ENCODE results near the gene NDST1.

Gene NDST1

GRCh38 chr5:150600616-150601490 is 92.9 kb downstream of the NDST1 start:
- H3K4me1 Mint-ChIP-seq: no peaks in the 10 kb centered on the region
- H3K27ac Mint-ChIP-seq: peak overlapping the region in 1 of 2 donors; percentile 54
- peak; percentile 38 for ATAC-seq
- no peak overlapping the region for H3K4me3 Mint-ChIP-seq
- no peaks in the 10 kb centered on the region for H3K9me3 Mint-ChIP-seq
- no peak for DNase-seq
- H3K27me3 Mint-ChIP-seq: no peaks in the 10 kb centered on the region

GRCh38 chr5:150601491-150602345 is 93.8 kb downstream of the NDST1 start:
- ATAC-seq: no peak
- Mint-ChIP-seq H3K9me3 (no peaks in the 10 kb centered on the region), H3K4me3 (no peak overlapping the region), H3K27ac (no peak overlapping the region), H3K27me3 (no peaks in the 10 kb centered on the region), H3K4me1 (no peaks in the 10 kb centered on the region)
- DNase-seq: no peak

GRCh38 chr5:150603052-150603451 is 95.1 kb downstream of the NDST1 start:
- Mint-ChIP-seq H3K27me3 (no peaks in the 10 kb centered on the region), H3K4me1 (no peaks in the 10 kb centered on the region), H3K27ac (no peak overlapping the region), H3K9me3 (no peaks in the 10 kb centered on the region), H3K4me3 (no peak overlapping the region)
- ATAC-seq (no peak), DNase-seq (no peak)

DNA sequence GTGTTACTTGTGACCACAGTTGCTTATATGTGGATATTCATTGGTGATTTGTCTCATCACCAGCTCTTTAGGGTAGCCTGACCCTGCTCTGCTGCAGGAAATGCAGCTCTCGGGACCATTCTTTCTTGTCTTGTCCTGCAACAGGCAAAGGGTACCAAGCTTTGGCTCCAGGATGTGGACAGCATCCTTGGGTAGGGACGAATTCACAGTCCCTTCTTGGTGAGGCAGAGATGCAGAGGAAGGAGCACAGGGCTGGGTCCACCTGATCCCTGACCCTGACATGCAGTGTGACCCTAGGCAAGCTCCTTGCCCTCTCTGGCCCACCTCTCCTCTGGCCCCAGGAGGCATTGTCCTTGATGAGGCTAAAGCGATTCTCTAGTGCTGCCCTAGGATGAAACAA is 95.6 kb downstream of the NDST1 start:
- no peak for DNase-seq
- Mint-ChIP-seq H3K4me1 (no peaks in the 10 kb centered on the region), H3K27ac (no peak overlapping the region), H3K9me3 (no peaks in the 10 kb centered on the region), H3K4me3 (no peak overlapping the region), H3K27me3 (no peaks in the 10 kb centered on the region)
- ATAC-seq: no peak

DNA sequence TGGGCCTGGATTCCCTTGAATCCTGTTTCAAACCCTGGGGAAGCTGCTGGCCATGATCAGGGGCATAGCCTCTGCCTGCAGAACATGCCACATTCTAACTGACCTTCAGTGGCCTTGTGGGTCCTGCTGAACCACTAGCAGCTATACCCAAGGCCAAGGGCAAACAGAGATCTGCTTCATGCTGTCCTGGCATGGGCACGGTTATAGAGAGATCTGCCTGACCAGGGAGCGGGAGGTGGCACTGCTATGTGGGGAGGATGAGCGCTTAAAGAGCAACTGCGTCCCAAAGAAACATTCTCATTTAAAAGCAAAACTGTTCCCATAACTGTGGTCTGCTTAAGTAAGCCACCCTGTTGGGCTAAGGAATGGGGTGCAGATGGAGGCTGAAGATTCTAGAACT is 96.1 kb downstream of the NDST1 start:
- H3K4me1 Mint-ChIP-seq: no peaks in the 10 kb centered on the region
- DNase-seq (no peak), ATAC-seq (no peak)
- H3K4me3 Mint-ChIP-seq: no peak overlapping the region
- H3K27ac Mint-ChIP-seq: no peak overlapping the region
- H3K27me3 Mint-ChIP-seq: no peaks in the 10 kb centered on the region
- no peaks in the 10 kb centered on the region for H3K9me3 Mint-ChIP-seq

DNA sequence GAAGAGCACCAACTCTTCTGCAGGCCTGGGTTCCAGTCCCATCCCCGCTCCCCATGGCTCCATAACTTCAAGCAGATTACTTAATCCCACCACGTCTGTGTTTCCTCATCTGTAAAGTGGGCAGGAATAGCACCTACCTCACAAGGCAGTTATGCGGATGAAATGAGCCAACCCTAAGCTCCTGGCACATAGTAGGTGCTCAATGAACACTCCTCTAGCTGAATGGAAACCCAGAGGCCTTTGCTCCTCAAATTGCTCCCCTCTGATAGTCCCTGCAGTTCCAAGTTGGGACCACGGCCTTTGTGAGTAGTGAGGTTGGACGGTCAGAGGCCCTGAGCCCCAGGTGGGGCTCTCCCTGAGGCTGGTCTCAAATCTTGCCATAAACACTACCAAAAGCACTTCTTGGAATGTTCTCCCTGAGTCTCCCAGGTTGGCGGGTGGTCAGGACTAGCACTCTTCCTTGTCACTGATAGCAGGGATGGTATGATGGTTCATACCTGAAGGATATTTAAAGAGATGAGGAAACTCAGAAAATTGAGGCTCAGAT is 97.0 kb downstream of the NDST1 start:
- no peaks in the 10 kb centered on the region for H3K9me3 Mint-ChIP-seq
- no peak for DNase-seq
- H3K4me3 Mint-ChIP-seq: no peak overlapping the region
- H3K27ac Mint-ChIP-seq: peak overlapping the region in 1 of 2 donors; percentile 6
- H3K4me1 Mint-ChIP-seq: no peaks in the 10 kb centered on the region
- no peaks in the 10 kb centered on the region for H3K27me3 Mint-ChIP-seq
- ATAC-seq: no peak

DNA sequence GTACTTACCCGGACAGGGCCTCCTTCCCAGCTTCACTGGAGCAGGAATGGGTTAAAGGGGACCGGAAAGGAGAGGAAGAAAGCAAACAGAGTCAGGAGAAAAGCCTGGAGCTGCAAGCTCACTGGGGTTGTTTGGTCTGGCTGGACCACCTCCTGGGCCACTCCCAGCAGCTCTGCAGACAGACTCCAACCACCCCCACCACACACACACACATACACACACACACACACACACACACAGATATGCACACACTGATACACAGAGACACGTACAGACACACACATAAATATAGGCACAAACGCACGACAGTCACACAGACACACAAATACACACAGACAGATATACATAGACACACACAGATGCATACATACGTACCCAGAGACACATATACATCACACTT is 97.6 kb downstream of the NDST1 start:
- ATAC-seq: no peak
- no peaks in the 10 kb centered on the region for H3K27me3 Mint-ChIP-seq
- no peak overlapping the region for H3K4me3 Mint-ChIP-seq
- no peak for DNase-seq
- H3K4me1 Mint-ChIP-seq: no peaks in the 10 kb centered on the region
- H3K9me3 Mint-ChIP-seq: no peaks in the 10 kb centered on the region
- H3K27ac Mint-ChIP-seq: no peak overlapping the region

- Mint-ChIP-seq H3K27ac (no peak overlapping the region), H3K27me3 (no peaks in the 10 kb centered on the region), H3K4me1 (no peaks in the 10 kb centered on the region), H3K9me3 (no peaks in the 10 kb centered on the region), H3K4me3 (no peak overlapping the region)
- DNase-seq (no peak), ATAC-seq (no peak)
These were observed 98.5 kb downstream of the NDST1 start for GRCh38 chr5:150606476-150606875.

GRCh38 chr5:150607105-150607504 is 99.2 kb downstream of the NDST1 start:
- H3K4me3 Mint-ChIP-seq: no peak overlapping the region
- H3K27me3 Mint-ChIP-seq: no peaks in the 10 kb centered on the region
- no peaks in the 10 kb centered on the region for H3K4me1 Mint-ChIP-seq
- no peak for ATAC-seq
- no peak for DNase-seq
- no peak overlapping the region for H3K27ac Mint-ChIP-seq
- no peaks in the 10 kb centered on the region for H3K9me3 Mint-ChIP-seq

All from stimulated activated naive CD8-positive, alpha-beta T cell treated with anti-CD3 and anti-CD28 coated beads, Interleukin-15, amount 100 ng/mL, for 72 hours (primary cell).